ENCODE results near the gene UST.

- TF ChIP-seq POLR2A (IDR thresholded peaks at IDR 0.05) (no peak), CTCF (IDR thresholded peaks at IDR 0.05) (no peak)
Observed at GRCh38 chr6:148711833-148712654, 34.8 kb upstream of the UST start.

Measured in esophagus squamous epithelium (tissue), 4 donors.